ENCODE results near the gene SLC10A2.
A peak's percentile ranks its signal among the peaks of the same experiment; 100 is the strongest.
"Not testable (repeated sequence)": the region's sequence is repeated elsewhere in the genome, so short reads cannot be mapped to it uniquely, and the experiment has no call there.

The SLC10A2 gene

DNA sequence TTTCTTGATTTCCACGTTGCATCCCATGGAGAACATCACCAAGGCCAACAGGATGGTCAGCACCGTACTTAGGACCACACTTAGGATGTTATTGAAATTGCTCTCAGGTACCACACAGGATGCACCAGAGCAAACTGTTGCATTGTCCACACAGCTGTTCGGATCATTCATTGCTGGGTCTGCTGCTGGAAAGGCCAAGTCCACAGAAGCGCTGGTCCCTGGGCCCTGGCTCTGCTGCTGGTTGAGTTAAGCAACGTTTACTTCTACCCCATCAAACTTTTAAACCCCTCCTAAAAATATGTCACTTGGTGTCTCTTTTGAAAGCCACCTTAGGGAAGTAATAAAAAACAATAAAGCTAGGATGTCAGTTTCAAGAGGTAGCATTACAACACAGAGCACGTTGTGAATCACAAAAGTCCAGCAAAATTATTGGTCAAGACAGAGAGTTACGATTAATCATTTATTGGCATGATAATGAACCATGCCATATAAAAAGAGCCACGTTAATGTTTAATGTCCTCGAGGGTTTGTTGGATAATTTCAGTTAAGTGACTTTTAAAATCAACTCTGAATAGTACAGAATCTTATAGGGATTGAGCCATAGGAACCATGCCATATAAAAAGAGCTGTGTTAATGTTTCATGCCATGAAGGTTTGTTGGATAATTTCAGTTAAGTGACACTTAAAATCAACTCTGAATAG is at the start of gene SLC10A2:
SLC10A2 (minus strand) TSS at position 339 of the 702 bp plus-strand sequence; CDS start at position 171, 168 bp downstream.
- no peaks in the 10 kb centered on the region for H3K27me3 ChIP-seq (ENCODE audit: control insufficient read depth in 1 of 2, insufficient read depth in 2 of 2, low read length in 2 of 2)
- H3K9me3 ChIP-seq (ENCODE audit: control insufficient read depth in 1 of 2, low read length in 2 of 2) = no peaks in the 10 kb centered on the region

GRCh38 chr13:103107580-103107979 is 41.4 kb upstream of the SLC10A2 start:
- Histone ChIP-seq H3K4me1 (ENCODE audit: control insufficient read depth in 1 of 2, insufficient read depth in 2 of 2, low read length in 2 of 2) (peaks cover 6 to 9% of the 10 kb centered on the region in 2 donors), H3K36me3 (ENCODE audit: control insufficient read depth in 1 of 2, insufficient read depth in 2 of 2, low read length in 2 of 2) (no peaks in the 10 kb centered on the region), H3K9me3 (ENCODE audit: control insufficient read depth in 1 of 2, low read length in 2 of 2) (no peaks in the 10 kb centered on the region), H3K27ac (ENCODE audit: low read depth, low read length) (no peak overlapping the region), H3K4me3 (ENCODE audit: low read depth in 1 of 2, low read length in 2 of 2) (no peak overlapping the region), H3K27me3 (ENCODE audit: control insufficient read depth in 1 of 2, insufficient read depth in 2 of 2, low read length in 2 of 2) (no peaks in the 10 kb centered on the region), H3K9ac (ENCODE audit: low read depth in 1 of 2, low read length in 2 of 2) (no peak overlapping the region)

More for the DNA sequence above, at the start of gene SLC10A2:
- Histone ChIP-seq H3K4me1 (ENCODE audit: control insufficient read depth in 1 of 2, insufficient read depth in 2 of 2, low read length in 2 of 2) (peaks cover 18 to 22% of the 10 kb centered on the region in 2 donors), H3K4me3 (ENCODE audit: low read depth in 1 of 2, low read length in 2 of 2) (peak within 1 kb of the TSS in 1 of 2 donors; percentile 54), H3K27ac (ENCODE audit: low read depth, low read length) (no peak within 1 kb of the TSS), H3K9ac (ENCODE audit: low read depth in 1 of 2, low read length in 2 of 2) (no peak within 1 kb of the TSS), H3K36me3 (ENCODE audit: control insufficient read depth in 1 of 2, insufficient read depth in 2 of 2, low read length in 2 of 2) (no peaks in the 10 kb centered on the region)

- no peaks in the 10 kb centered on the region for H3K27me3 ChIP-seq (ENCODE audit: control insufficient read depth in 1 of 2, insufficient read depth in 2 of 2, low read length in 2 of 2)
- H3K4me3 ChIP-seq (ENCODE audit: low read depth in 1 of 2, low read length in 2 of 2) = no peak overlapping the region
- H3K36me3 ChIP-seq (ENCODE audit: control insufficient read depth in 1 of 2, insufficient read depth in 2 of 2, low read length in 2 of 2) = no peaks in the 10 kb centered on the region
- H3K27ac ChIP-seq (ENCODE audit: low read depth, low read length) = no peak overlapping the region
- no peaks in the 10 kb centered on the region for H3K9me3 ChIP-seq (ENCODE audit: control insufficient read depth in 1 of 2, low read length in 2 of 2)
- H3K9ac ChIP-seq (ENCODE audit: low read depth in 1 of 2, low read length in 2 of 2) = no peak overlapping the region
- H3K4me1 ChIP-seq (ENCODE audit: control insufficient read depth in 1 of 2, insufficient read depth in 2 of 2, low read length in 2 of 2) = peaks cover 6 to 9% of the 10 kb centered on the region in 2 donors
Measured at GRCh38 chr13:103104340-103104739, 38.1 kb upstream of the SLC10A2 start.

GRCh38 chr13:103103456-103103855 is 37.2 kb upstream of the SLC10A2 start:
- not testable (repeated sequence) for H3K4me3 ChIP-seq (ENCODE audit: low read depth in 1 of 2, low read length in 2 of 2); H3K9me3 ChIP-seq (ENCODE audit: control insufficient read depth in 1 of 2, low read length in 2 of 2); H3K36me3 ChIP-seq (ENCODE audit: control insufficient read depth in 1 of 2, insufficient read depth in 2 of 2, low read length in 2 of 2); H3K27ac ChIP-seq (ENCODE audit: low read depth, low read length); H3K9ac ChIP-seq (ENCODE audit: low read depth in 1 of 2, low read length in 2 of 2); H3K27me3 ChIP-seq (ENCODE audit: control insufficient read depth in 1 of 2, insufficient read depth in 2 of 2, low read length in 2 of 2); H3K4me1 ChIP-seq (ENCODE audit: control insufficient read depth in 1 of 2, insufficient read depth in 2 of 2, low read length in 2 of 2)

- Histone ChIP-seq H3K27me3 (ENCODE audit: control insufficient read depth in 1 of 2, insufficient read depth in 2 of 2, low read length in 2 of 2) (no peaks in the 10 kb centered on the region), H3K36me3 (ENCODE audit: control insufficient read depth in 1 of 2, insufficient read depth in 2 of 2, low read length in 2 of 2) (no peaks in the 10 kb centered on the region), H3K4me3 (ENCODE audit: low read depth in 1 of 2, low read length in 2 of 2) (no peak overlapping the region), H3K9me3 (ENCODE audit: control insufficient read depth in 1 of 2, low read length in 2 of 2) (no peaks in the 10 kb centered on the region), H3K27ac (ENCODE audit: low read depth, low read length) (no peak overlapping the region), H3K9ac (ENCODE audit: low read depth in 1 of 2, low read length in 2 of 2) (no peak overlapping the region), H3K4me1 (ENCODE audit: control insufficient read depth in 1 of 2, insufficient read depth in 2 of 2, low read length in 2 of 2) (peaks cover 6 to 9% of the 10 kb centered on the region in 2 donors)
Measured at GRCh38 chr13:103102482-103102881, 36.3 kb upstream of the SLC10A2 start.

DNA sequence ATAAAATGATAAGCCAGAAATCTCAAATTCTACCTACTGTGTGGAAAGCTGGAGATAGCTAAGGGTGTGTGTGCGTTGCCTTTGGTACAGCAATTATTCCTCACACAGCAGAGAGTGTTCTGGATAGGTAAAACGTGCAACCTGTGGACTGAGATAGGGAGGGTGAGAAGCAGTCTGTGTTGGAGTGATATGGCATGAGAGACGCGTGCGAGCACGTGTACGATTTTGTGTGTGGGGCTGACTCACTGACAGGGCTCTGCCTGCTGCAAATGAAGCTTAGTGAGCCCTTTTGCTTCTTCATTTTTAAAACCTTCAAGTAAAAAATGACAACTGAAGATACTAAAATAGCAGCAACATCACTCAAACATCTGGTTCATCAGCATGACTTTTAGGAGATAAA is 35.7 kb upstream of the SLC10A2 start:
- no peak overlapping the region for H3K4me3 ChIP-seq (ENCODE audit: low read depth in 1 of 2, low read length in 2 of 2)

GRCh38 chr13:103101500-103101899 is 35.3 kb upstream of the SLC10A2 start:
- H3K4me3 ChIP-seq (ENCODE audit: low read depth in 1 of 2, low read length in 2 of 2) = no peak overlapping the region
- H3K36me3 ChIP-seq (ENCODE audit: control insufficient read depth in 1 of 2, insufficient read depth in 2 of 2, low read length in 2 of 2) = no peaks in the 10 kb centered on the region
- no peaks in the 10 kb centered on the region for H3K9me3 ChIP-seq (ENCODE audit: control insufficient read depth in 1 of 2, low read length in 2 of 2)
- H3K27ac ChIP-seq (ENCODE audit: low read depth, low read length) = no peak overlapping the region
- H3K4me1 ChIP-seq (ENCODE audit: control insufficient read depth in 1 of 2, insufficient read depth in 2 of 2, low read length in 2 of 2) = no peaks in the 10 kb centered on the region
- no peak overlapping the region for H3K9ac ChIP-seq (ENCODE audit: low read depth in 1 of 2, low read length in 2 of 2)
- no peaks in the 10 kb centered on the region for H3K27me3 ChIP-seq (ENCODE audit: control insufficient read depth in 1 of 2, insufficient read depth in 2 of 2, low read length in 2 of 2)

More for the DNA sequence above, 35.7 kb upstream of the SLC10A2 start:
- H3K36me3 ChIP-seq (ENCODE audit: control insufficient read depth in 1 of 2, insufficient read depth in 2 of 2, low read length in 2 of 2) = no peaks in the 10 kb centered on the region
- H3K9me3 ChIP-seq (ENCODE audit: control insufficient read depth in 1 of 2, low read length in 2 of 2) = no peaks in the 10 kb centered on the region
- H3K4me1 ChIP-seq (ENCODE audit: control insufficient read depth in 1 of 2, insufficient read depth in 2 of 2, low read length in 2 of 2) = peaks cover 1 to 3% of the 10 kb centered on the region in 2 donors
- no peak overlapping the region for H3K9ac ChIP-seq (ENCODE audit: low read depth in 1 of 2, low read length in 2 of 2)
- no peaks in the 10 kb centered on the region for H3K27me3 ChIP-seq (ENCODE audit: control insufficient read depth in 1 of 2, insufficient read depth in 2 of 2, low read length in 2 of 2)
- no peak overlapping the region for H3K27ac ChIP-seq (ENCODE audit: low read depth, low read length)

DNA sequence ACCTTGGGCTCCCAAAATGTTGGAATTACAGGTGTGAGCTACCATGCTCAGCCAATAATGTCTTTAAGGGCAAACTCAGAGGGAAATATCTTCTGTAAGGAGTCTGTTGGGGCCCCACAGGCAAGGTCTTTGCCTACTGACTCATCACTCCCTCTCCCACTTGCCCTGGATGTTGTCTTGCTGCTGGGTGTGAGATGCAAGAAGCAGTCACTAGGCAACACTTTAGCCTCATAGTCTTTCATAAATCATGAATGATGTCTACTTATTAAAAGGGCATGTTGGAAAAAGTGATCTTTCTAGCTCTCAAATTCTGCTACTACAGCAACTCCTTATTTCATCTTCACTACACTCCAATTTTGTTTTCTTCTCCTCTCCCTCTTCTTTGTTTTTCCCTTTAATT is 34.6 kb upstream of the SLC10A2 start:
- Histone ChIP-seq H3K36me3 (ENCODE audit: control insufficient read depth in 1 of 2, insufficient read depth in 2 of 2, low read length in 2 of 2) (no peaks in the 10 kb centered on the region), H3K4me1 (ENCODE audit: control insufficient read depth in 1 of 2, insufficient read depth in 2 of 2, low read length in 2 of 2) (no peaks in the 10 kb centered on the region), H3K27me3 (ENCODE audit: control insufficient read depth in 1 of 2, insufficient read depth in 2 of 2, low read length in 2 of 2) (no peaks in the 10 kb centered on the region), H3K4me3 (ENCODE audit: low read depth in 1 of 2, low read length in 2 of 2) (no peak overlapping the region), H3K9me3 (ENCODE audit: control insufficient read depth in 1 of 2, low read length in 2 of 2) (no peaks in the 10 kb centered on the region), H3K27ac (ENCODE audit: low read depth, low read length) (no peak overlapping the region), H3K9ac (ENCODE audit: low read depth in 1 of 2, low read length in 2 of 2) (no peak overlapping the region)

DNA sequence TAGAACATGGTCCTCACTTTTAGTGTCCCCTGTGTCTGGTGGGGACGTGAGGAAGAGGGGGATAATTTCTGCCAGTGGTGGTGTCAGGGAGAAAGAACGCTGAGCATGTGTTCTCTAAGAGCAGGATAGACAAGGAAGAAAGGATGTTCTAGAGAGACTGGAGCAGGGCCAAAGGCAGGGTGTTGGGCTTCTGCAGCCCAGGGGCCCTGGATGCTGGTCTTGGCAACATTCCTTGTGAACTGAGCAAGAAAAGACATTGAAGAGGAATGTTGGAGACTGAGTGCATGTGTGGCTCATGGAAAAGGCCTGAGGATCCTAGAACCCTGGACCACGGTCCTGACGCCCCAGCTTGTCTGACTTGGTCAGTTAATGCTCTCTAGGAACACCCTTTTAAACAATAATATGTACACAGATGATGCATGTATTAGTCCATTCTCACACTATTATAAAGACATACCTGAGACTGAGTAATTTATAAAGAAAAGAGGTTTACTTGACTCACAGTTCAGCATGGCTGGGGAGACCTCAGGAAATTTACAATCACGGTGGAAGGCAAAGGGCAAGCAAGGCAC is 33.6 kb upstream of the SLC10A2 start:
- Histone ChIP-seq H3K4me3 (ENCODE audit: low read depth in 1 of 2, low read length in 2 of 2) (no peak overlapping the region), H3K9me3 (ENCODE audit: control insufficient read depth in 1 of 2, low read length in 2 of 2) (no peaks in the 10 kb centered on the region), H3K4me1 (ENCODE audit: control insufficient read depth in 1 of 2, insufficient read depth in 2 of 2, low read length in 2 of 2) (no peaks in the 10 kb centered on the region), H3K27me3 (ENCODE audit: control insufficient read depth in 1 of 2, insufficient read depth in 2 of 2, low read length in 2 of 2) (no peaks in the 10 kb centered on the region), H3K9ac (ENCODE audit: low read depth in 1 of 2, low read length in 2 of 2) (no peak overlapping the region), H3K36me3 (ENCODE audit: control insufficient read depth in 1 of 2, insufficient read depth in 2 of 2, low read length in 2 of 2) (no peaks in the 10 kb centered on the region), H3K27ac (ENCODE audit: low read depth, low read length) (no peak overlapping the region)

DNA sequence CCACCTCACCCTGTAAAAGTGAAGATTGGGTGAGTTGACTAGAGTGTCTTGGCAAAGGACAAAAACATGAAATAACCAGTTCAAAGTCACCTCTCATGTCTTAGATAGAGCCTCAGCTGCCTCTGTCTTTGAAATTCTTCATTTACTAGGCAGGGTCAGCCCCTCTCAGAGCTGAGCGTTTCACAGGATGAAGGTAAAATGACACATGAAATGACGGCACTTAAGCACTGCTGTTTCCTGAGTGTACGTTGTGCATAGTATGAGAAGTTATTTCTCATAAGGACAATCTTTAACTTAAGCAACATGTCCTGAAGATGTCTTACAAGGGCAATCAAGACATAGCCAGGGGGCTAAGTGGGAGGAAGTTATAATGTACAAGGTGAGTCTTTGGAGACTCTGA is 32.3 kb upstream of the SLC10A2 start:
- no peaks in the 10 kb centered on the region for H3K36me3 ChIP-seq (ENCODE audit: control insufficient read depth in 1 of 2, insufficient read depth in 2 of 2, low read length in 2 of 2)
- no peak overlapping the region for H3K27ac ChIP-seq (ENCODE audit: low read depth, low read length)
- H3K9ac ChIP-seq (ENCODE audit: low read depth in 1 of 2, low read length in 2 of 2) = no peak overlapping the region
- no peaks in the 10 kb centered on the region for H3K4me1 ChIP-seq (ENCODE audit: control insufficient read depth in 1 of 2, insufficient read depth in 2 of 2, low read length in 2 of 2)
- no peaks in the 10 kb centered on the region for H3K27me3 ChIP-seq (ENCODE audit: control insufficient read depth in 1 of 2, insufficient read depth in 2 of 2, low read length in 2 of 2)
- no peak overlapping the region for H3K4me3 ChIP-seq (ENCODE audit: low read depth in 1 of 2, low read length in 2 of 2)
- H3K9me3 ChIP-seq (ENCODE audit: control insufficient read depth in 1 of 2, low read length in 2 of 2) = peaks cover 4 to 5% of the 10 kb centered on the region in 2 donors

Measured in duodenal mucosa (tissue), 2 donors.